Measurements from ENCODE around the gene ADGRG7.

ADGRG7 gene

DNA sequence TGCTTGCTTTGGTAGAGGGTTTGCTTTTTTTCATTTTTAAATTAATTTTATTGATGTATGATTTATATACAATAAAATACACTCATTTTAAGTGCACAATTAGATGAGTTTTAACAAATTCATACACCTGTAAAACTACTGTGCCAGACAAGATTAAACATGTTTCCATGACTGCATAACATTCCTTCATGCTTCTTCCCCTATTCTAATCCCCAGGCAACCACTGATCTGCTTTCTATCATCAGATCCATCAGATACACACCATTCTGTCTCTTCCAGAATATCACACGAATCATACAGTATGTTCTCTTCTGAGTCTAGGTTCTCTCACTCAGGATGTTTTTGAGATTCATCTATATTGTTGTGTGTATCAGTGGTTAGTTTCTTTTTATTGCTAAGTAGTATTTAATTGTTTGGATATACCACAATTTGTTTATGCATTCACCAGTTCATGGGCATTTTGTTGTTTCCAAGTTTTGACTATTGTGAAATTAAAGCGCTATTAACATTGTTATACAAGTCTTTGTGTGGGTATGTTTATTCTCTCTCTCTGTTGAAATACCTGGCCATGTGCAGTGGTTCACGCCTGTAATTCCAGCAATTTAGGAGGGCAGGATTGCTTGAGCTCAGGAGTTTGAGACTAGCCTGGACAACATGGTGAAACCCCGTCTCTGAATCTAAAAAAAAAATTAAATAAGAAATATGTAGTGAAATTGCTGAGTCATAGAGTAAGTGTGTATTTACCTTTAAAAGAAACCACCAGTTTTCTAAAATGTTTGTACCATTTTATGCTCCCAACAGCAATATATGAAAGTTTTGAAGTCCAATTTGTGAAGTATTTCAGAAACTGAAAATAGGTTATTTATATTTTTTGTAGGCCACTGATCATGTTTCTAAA lies 92.9 kb downstream of the ADGRG7 start:
- Histone ChIP-seq H3K9me3 (ENCODE audit: control insufficient read depth in 2 of 2, low read length in 2 of 2) (no peaks in the 10 kb centered on the region), H3K4me3 (ENCODE audit: low read length in 2 of 2) (no peak overlapping the region), H3K36me3 (ENCODE audit: control insufficient read depth in 2 of 2, insufficient read depth in 2 of 2, low read length in 2 of 2) (no peaks in the 10 kb centered on the region), H3K4me1 (ENCODE audit: control insufficient read depth, insufficient read depth, low read length) (no peaks in the 10 kb centered on the region), H3K9ac (ENCODE audit: low read length in 2 of 2) (no peak overlapping the region), H3K27me3 (ENCODE audit: control insufficient read depth in 1 of 2, insufficient read depth in 2 of 2, low read length in 2 of 2) (peaks cover 0 to 4% of the 10 kb centered on the region in 2 donors), H3K27ac (ENCODE audit: low read length) (no peak overlapping the region)

DNA sequence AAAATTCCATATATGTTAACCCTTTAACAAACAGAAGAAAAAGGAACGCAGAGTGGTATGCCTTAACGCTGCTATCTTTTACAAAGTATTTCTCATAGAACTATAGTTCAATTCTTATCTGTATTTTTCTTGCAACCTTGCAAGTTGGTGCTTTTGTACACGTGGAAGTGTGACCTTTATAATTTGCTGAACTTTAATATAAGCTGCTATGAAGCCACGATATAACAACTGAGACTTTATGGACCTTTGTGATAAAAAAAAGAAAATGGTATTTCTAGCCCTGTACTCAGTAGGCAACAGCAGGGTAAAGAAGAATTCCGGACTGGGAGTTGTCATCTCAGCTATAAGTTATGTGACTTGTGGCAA lies 93.6 kb downstream of the ADGRG7 start:
- no peak overlapping the region for H3K9ac ChIP-seq (ENCODE audit: low read length in 2 of 2)
- peaks cover 0 to 1% of the 10 kb centered on the region in 2 donors for H3K27me3 ChIP-seq (ENCODE audit: control insufficient read depth in 1 of 2, insufficient read depth in 2 of 2, low read length in 2 of 2)
- no peak overlapping the region for H3K27ac ChIP-seq (ENCODE audit: low read length)
- H3K36me3 ChIP-seq (ENCODE audit: control insufficient read depth in 2 of 2, insufficient read depth in 2 of 2, low read length in 2 of 2) = no peaks in the 10 kb centered on the region
- H3K9me3 ChIP-seq (ENCODE audit: control insufficient read depth in 2 of 2, low read length in 2 of 2) = no peaks in the 10 kb centered on the region
- no peak overlapping the region for H3K4me3 ChIP-seq (ENCODE audit: low read length in 2 of 2)
- no peaks in the 10 kb centered on the region for H3K4me1 ChIP-seq (ENCODE audit: control insufficient read depth, insufficient read depth, low read length)

GRCh38 chr3:100703865-100704264 lies 94.5 kb downstream of the ADGRG7 start:
- H3K9ac ChIP-seq (ENCODE audit: low read length in 2 of 2) = no peak overlapping the region

DNA sequence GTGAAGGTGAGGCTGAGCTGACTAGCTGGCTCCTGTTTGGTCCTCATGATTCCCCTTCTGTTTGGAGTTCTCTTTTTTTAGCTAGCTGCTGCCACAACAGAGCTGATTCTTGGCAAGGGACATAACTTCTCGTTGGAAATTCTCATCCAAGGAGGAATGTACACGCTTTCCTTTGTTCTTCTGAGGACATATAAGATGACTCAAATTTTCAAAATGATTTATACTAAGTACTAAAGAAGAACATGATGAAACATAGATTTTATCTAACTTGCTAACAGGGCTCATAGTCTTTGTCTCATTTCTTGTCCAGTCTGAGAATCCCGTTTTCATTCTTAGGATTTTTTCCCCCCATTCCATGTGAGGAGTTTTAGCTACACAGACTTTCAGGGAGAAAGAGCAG lies 97.0 kb downstream of the ADGRG7 start:
- peaks cover 3% of the 10 kb centered on the region for H3K4me1 ChIP-seq (ENCODE audit: control insufficient read depth, insufficient read depth, low read length)
- H3K9me3 ChIP-seq (ENCODE audit: control insufficient read depth in 2 of 2, low read length in 2 of 2) = no peaks in the 10 kb centered on the region
- no peaks in the 10 kb centered on the region for H3K36me3 ChIP-seq (ENCODE audit: control insufficient read depth in 2 of 2, insufficient read depth in 2 of 2, low read length in 2 of 2)
- H3K27me3 ChIP-seq (ENCODE audit: control insufficient read depth in 1 of 2, insufficient read depth in 2 of 2, low read length in 2 of 2) = no peaks in the 10 kb centered on the region
- H3K9ac ChIP-seq (ENCODE audit: low read length in 2 of 2) = no peak overlapping the region
- no peak overlapping the region for H3K27ac ChIP-seq (ENCODE audit: low read length)
- no peak overlapping the region for H3K4me3 ChIP-seq (ENCODE audit: low read length in 2 of 2)

More at GRCh38 chr3:100703865-100704264, 94.5 kb downstream of the ADGRG7 start:
- peaks cover 3% of the 10 kb centered on the region for H3K4me1 ChIP-seq (ENCODE audit: control insufficient read depth, insufficient read depth, low read length)
- no peak overlapping the region for H3K4me3 ChIP-seq (ENCODE audit: low read length in 2 of 2)
- H3K9me3 ChIP-seq (ENCODE audit: control insufficient read depth in 2 of 2, low read length in 2 of 2) = no peaks in the 10 kb centered on the region
- H3K36me3 ChIP-seq (ENCODE audit: control insufficient read depth in 2 of 2, insufficient read depth in 2 of 2, low read length in 2 of 2) = no peaks in the 10 kb centered on the region
- no peaks in the 10 kb centered on the region for H3K27me3 ChIP-seq (ENCODE audit: control insufficient read depth in 1 of 2, insufficient read depth in 2 of 2, low read length in 2 of 2)
- no peak overlapping the region for H3K27ac ChIP-seq (ENCODE audit: low read length)

GRCh38 chr3:100708644-100708988 lies 99.2 kb downstream of the ADGRG7 start:
- no peaks in the 10 kb centered on the region for H3K27me3 ChIP-seq (ENCODE audit: control insufficient read depth in 1 of 2, insufficient read depth in 2 of 2, low read length in 2 of 2)
- H3K27ac ChIP-seq (ENCODE audit: low read length) = peak overlapping the region; percentile 86
- no peaks in the 10 kb centered on the region for H3K9me3 ChIP-seq (ENCODE audit: control insufficient read depth in 2 of 2, low read length in 2 of 2)
- H3K36me3 ChIP-seq (ENCODE audit: control insufficient read depth in 2 of 2, insufficient read depth in 2 of 2, low read length in 2 of 2) = no peaks in the 10 kb centered on the region
- H3K4me1 ChIP-seq (ENCODE audit: control insufficient read depth, insufficient read depth, low read length) = peaks cover 3% of the 10 kb centered on the region
- H3K4me3 ChIP-seq (ENCODE audit: low read length in 2 of 2) = peak overlapping the region; percentile 42 to 78
- peak overlapping the region; percentile 47 to 56 for H3K9ac ChIP-seq (ENCODE audit: low read length in 2 of 2)

- Histone ChIP-seq H3K4me1 (ENCODE audit: control insufficient read depth, insufficient read depth, low read length) (peaks cover 3% of the 10 kb centered on the region), H3K4me3 (ENCODE audit: low read length in 2 of 2) (peak within 1 kb of the TSS; percentile 74 to 78), H3K27me3 (ENCODE audit: control insufficient read depth in 1 of 2, insufficient read depth in 2 of 2, low read length in 2 of 2) (no peaks in the 10 kb centered on the region), H3K27ac (ENCODE audit: low read length) (peak within 1 kb of the TSS; percentile 86), H3K9me3 (ENCODE audit: control insufficient read depth in 2 of 2, low read length in 2 of 2) (no peaks in the 10 kb centered on the region), H3K9ac (ENCODE audit: low read length in 2 of 2) (peak within 1 kb of the TSS; percentile 63 to 84), H3K36me3 (ENCODE audit: control insufficient read depth in 2 of 2, insufficient read depth in 2 of 2, low read length in 2 of 2) (no peaks in the 10 kb centered on the region)
Observed at GRCh38 chr3:100708989-100709841, 99.8 kb downstream of the ADGRG7 start, which contains the start of gene TFG. TFG (plus strand) TSS chr3:100709494; CDS start chr3:100713686, 4,192 bp downstream.

GRCh38 chr3:100709842-100710260 lies 100.5 kb downstream of the ADGRG7 start:
- peaks cover 3% of the 10 kb centered on the region for H3K4me1 ChIP-seq (ENCODE audit: control insufficient read depth, insufficient read depth, low read length)
- H3K36me3 ChIP-seq (ENCODE audit: control insufficient read depth in 2 of 2, insufficient read depth in 2 of 2, low read length in 2 of 2) = peaks cover 0 to under 1% of the 10 kb centered on the region in 2 donors
- H3K9ac ChIP-seq (ENCODE audit: low read length in 2 of 2) = peak overlapping the region; percentile 60 to 84
- peak overlapping the region; percentile 74 to 78 for H3K4me3 ChIP-seq (ENCODE audit: low read length in 2 of 2)
- no peaks in the 10 kb centered on the region for H3K27me3 ChIP-seq (ENCODE audit: control insufficient read depth in 1 of 2, insufficient read depth in 2 of 2, low read length in 2 of 2)
- H3K9me3 ChIP-seq (ENCODE audit: control insufficient read depth in 2 of 2, low read length in 2 of 2) = no peaks in the 10 kb centered on the region
- H3K27ac ChIP-seq (ENCODE audit: low read length) = peak overlapping the region; percentile 69

GRCh38 chr3:100710261-100710968 lies 101.0 kb downstream of the ADGRG7 start:
- no peaks in the 10 kb centered on the region for H3K9me3 ChIP-seq (ENCODE audit: control insufficient read depth in 2 of 2, low read length in 2 of 2)
- peak overlapping the region; percentile 69 for H3K27ac ChIP-seq (ENCODE audit: low read length)
- H3K4me1 ChIP-seq (ENCODE audit: control insufficient read depth, insufficient read depth, low read length) = peaks cover 3% of the 10 kb centered on the region
- H3K4me3 ChIP-seq (ENCODE audit: low read length in 2 of 2) = peak overlapping the region; percentile 74 to 78
- peaks cover 4 to 6% of the 10 kb centered on the region in 2 donors for H3K36me3 ChIP-seq (ENCODE audit: control insufficient read depth in 2 of 2, insufficient read depth in 2 of 2, low read length in 2 of 2)
- H3K27me3 ChIP-seq (ENCODE audit: control insufficient read depth in 1 of 2, insufficient read depth in 2 of 2, low read length in 2 of 2) = no peaks in the 10 kb centered on the region
- H3K9ac ChIP-seq (ENCODE audit: low read length in 2 of 2) = peak overlapping the region; percentile 60 to 84

DNA sequence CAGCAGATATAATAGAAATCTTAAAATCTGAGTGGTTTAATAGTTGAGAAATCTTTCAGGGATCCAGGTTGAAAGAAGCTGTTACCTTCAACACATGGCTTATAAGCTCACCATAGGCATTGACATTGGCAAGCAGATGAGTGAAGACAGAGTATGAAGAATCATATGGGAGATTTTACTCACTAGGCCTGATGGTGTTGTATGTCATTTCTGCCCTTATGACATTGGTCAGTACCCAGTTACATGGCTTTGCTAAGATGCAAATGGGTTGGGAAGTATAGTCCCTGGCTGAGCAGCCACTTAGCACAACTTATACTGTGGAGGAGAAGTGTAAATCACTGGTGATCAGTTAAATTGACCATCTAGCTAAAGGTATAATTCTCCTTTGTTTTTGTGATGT lies 105.8 kb downstream of the ADGRG7 start:
- Histone ChIP-seq H3K4me1 (ENCODE audit: control insufficient read depth, insufficient read depth, low read length) (no peaks in the 10 kb centered on the region), H3K9me3 (ENCODE audit: control insufficient read depth in 2 of 2, low read length in 2 of 2) (no peaks in the 10 kb centered on the region), H3K9ac (ENCODE audit: low read length in 2 of 2) (no peak overlapping the region), H3K36me3 (ENCODE audit: control insufficient read depth in 2 of 2, insufficient read depth in 2 of 2, low read length in 2 of 2) (peaks cover 5 to 7% of the 10 kb centered on the region in 2 donors), H3K27ac (ENCODE audit: low read length) (no peak overlapping the region), H3K4me3 (ENCODE audit: low read length in 2 of 2) (no peak overlapping the region), H3K27me3 (ENCODE audit: control insufficient read depth in 1 of 2, insufficient read depth in 2 of 2, low read length in 2 of 2) (no peaks in the 10 kb centered on the region)

GRCh38 chr3:100717063-100717462 lies 107.7 kb downstream of the ADGRG7 start:
- Histone ChIP-seq H3K27ac (ENCODE audit: low read length) (no peak overlapping the region), H3K9ac (ENCODE audit: low read length in 2 of 2) (no peak overlapping the region), H3K9me3 (ENCODE audit: control insufficient read depth in 2 of 2, low read length in 2 of 2) (no peaks in the 10 kb centered on the region), H3K36me3 (ENCODE audit: control insufficient read depth in 2 of 2, insufficient read depth in 2 of 2, low read length in 2 of 2) (peaks cover 13 to 14% of the 10 kb centered on the region in 2 donors), H3K4me1 (ENCODE audit: control insufficient read depth, insufficient read depth, low read length) (no peaks in the 10 kb centered on the region), H3K27me3 (ENCODE audit: control insufficient read depth in 1 of 2, insufficient read depth in 2 of 2, low read length in 2 of 2) (no peaks in the 10 kb centered on the region), H3K4me3 (ENCODE audit: low read length in 2 of 2) (no peak overlapping the region)
